ENCODE results near the gene TMEM117.
"Not testable (repeated sequence)": the region's sequence is repeated elsewhere in the genome, so short reads cannot be mapped to it uniquely, and the experiment has no call there.

The TMEM117 gene

DNA sequence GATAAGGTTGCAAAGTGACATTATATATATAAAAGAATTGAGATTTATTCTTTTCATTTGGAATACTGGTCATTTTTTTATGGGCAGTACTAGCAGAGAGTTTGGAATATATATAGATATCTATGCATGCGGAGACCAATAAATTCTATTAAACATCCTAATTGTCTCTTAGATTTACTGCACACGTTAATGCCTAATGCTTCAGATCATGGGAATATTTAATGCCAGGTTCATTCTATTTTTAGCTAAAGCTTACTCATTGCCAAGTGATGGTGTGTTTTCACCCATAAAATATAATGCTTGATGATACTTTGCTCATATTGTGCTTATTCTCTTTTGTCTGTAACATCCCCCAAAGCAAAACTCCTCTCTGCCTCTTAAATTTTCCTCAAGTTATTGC is 264.4 kb downstream of the TMEM117 start:
- no peak for DNase-seq (ENCODE audit: low spot score)

DNA sequence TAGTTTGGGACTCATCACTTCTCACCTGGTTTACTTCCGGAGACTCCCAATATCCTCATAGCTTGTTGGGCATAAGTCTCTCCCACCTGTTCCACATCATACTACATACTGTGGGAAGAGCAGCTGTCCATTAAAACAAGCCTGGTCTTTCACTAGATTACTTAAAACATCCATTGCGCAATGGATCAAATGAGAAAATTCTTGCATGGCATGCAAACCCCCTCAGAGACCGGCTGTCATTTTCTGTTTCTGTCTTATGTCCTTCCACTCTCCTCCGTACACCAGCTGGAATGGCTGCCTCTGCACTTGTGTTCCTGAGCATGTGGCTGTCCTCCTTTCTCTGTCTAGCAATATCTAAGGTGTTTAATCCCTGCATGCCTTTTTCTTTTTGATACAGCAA is 265.6 kb downstream of the TMEM117 start:
- DNase-seq (ENCODE audit: low spot score) = no peak

GRCh38 chr12:44114906-44115305 is 279.0 kb downstream of the TMEM117 start:
- no peak for DNase-seq (ENCODE audit: low spot score)

- no peak for DNase-seq (ENCODE audit: low spot score)
Measured at GRCh38 chr12:44117337-44117736, 281.5 kb downstream of the TMEM117 start.

GRCh38 chr12:44118946-44119345 is 283.1 kb downstream of the TMEM117 start:
- DNase-seq (ENCODE audit: low spot score) = no peak

DNA sequence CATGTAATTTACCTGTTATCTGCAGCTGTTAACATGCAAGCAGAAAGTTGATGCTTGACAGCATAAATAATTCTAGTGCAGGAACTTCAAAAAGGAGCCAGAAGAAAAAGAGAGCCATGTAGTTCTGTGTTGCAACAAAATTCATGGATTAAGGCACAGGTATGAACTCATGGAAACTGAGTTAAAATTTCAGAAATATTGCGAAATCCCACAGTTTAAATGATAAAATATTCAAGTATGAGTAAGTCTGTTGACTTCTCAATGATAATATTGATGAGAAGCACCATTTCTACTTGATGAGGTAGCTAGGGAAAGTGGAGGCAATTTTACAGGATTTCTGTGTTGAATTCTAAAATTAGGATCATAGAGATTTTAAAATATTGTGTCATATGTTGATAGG is 290.9 kb downstream of the TMEM117 start:
- no peak for DNase-seq (ENCODE audit: low spot score)

- peak; percentile 19 for DNase-seq (ENCODE audit: low spot score)
Measured at GRCh38 chr12:44127966-44128710, 292.3 kb downstream of the TMEM117 start.

DNA sequence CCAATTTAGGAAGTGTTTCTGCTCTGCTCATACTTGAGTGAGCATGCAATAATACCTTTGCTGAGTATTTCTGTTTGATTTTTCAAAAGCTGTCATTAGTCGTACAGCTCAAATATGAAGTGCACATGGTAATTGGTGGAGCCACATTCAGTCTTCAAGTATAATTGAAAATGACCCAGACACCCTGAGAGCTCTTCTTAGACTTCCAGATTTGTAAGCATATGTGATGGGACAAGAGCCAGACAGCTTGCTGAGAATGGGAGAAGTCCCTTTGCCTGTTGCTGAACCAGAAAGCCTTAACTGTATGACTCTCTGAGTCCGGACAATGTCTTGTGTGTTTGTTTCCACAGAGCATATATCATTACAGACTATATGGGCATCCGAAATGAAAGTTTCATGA is 307.3 kb downstream of the TMEM117 start:
- DNase-seq (ENCODE audit: low spot score) = peak; percentile 12

DNA sequence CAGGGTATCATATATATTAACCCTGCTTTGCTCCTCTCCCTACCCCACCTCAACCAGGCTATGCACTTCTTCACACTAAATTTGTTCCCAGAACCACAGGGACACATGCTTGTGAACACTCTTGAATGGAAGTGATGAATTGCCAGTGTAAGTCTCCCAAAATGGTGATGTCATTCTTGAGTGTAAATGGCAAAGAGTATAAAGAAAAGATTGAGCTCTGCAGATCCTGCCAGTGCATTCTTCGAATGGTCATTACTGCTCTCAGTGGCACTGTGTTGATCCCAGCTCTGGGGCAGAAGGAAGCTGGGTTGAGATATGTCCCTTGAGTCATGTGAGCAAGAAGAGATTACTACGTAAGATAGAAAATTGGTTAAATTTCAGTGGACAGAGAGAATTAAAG is 313.1 kb downstream of the TMEM117 start:
- DNase-seq (ENCODE audit: low spot score) = no peak

GRCh38 chr12:44154128-44154527 is 318.2 kb downstream of the TMEM117 start:
- DNase-seq (ENCODE audit: low spot score) = no peak

GRCh38 chr12:44155358-44155757 is 319.5 kb downstream of the TMEM117 start:
- no peak for DNase-seq (ENCODE audit: low spot score)

DNA sequence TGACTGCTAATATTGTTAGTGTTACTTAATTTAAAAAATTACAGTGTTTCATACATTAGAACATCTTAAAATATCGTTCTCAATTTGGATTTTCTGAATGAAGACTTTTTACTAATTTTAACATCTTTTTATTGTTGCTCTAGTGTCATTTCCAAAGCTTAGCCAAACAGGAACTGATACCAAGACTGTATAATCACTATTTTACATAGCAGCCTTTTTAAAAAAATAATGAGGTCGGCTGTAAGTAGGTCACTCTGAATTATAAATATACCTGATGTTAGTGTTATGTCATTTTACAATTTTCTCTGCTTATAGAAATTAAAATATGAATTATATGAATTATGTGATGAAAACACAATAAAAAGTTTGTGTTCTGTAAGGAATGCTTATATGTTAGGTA is 321.5 kb downstream of the TMEM117 start:
- no peak for DNase-seq (ENCODE audit: low spot score)

- no peak for DNase-seq (ENCODE audit: low spot score)
Measured at GRCh38 chr12:44158746-44159145, 322.9 kb downstream of the TMEM117 start.

- no peak for DNase-seq (ENCODE audit: low spot score)
Measured at GRCh38 chr12:44159216-44159615, 323.3 kb downstream of the TMEM117 start.

GRCh38 chr12:44159862-44160261 is 324.0 kb downstream of the TMEM117 start:
- no peak for DNase-seq (ENCODE audit: low spot score)

GRCh38 chr12:44162961-44163360 is 327.1 kb downstream of the TMEM117 start:
- DNase-seq (ENCODE audit: low spot score) = no peak

DNA sequence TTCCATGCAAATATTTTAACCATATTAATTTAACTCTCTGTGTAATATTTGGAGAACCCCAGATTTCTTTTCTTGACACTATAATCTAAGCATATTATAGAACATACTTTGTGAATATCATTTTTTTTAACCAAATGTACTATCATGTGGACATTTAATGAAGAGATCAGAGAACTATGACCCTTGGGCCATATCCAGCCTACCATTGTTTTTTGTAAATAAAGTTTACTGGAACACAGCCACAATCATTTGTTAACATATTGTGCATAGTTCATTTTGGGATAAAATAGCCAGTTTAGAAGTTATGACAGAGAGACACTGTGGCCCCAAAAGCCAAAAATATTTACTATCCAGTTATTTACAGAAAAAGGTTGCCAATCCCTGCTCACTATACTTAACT is 338.2 kb downstream of the TMEM117 start:
- no peak for DNase-seq (ENCODE audit: low spot score)

DNA sequence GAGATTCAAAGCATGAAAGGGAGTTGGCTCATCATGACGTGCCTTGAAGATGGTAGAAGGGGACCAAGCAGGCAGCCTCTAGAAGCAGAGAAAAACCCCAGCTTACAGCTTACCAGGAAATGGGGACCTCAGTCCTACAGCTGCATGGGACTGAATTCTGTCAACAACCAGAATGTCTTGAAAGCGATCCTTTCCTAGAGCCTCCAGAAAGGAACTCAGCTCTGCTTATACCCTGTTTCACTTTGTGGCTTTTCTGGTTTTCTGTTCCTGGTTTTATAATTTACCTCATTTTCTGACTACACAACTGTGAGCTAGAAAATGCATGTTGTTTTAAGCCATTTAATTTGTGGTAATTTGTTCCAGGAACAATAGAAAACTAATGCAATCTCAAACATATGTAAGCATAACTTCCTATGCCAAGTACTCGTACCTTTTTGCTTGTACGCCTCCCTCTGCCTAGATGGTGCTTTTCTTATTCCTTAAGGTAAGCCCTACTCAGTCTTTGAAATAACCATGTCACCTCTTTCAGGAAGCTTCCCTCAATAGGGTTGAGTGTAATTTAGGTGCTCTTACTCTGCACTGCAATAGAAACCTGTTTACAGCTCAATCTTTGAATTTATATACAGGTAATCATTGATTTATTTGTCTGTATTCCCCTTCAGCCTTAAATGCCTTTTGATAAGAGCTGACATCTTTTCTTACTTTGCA is 348.8 kb downstream of the TMEM117 start:
- DNase-seq (ENCODE audit: low spot score) = no peak

GRCh38 chr12:44193281-44193680 is 357.4 kb downstream of the TMEM117 start:
- DNase-seq (ENCODE audit: low spot score) = no peak

GRCh38 chr12:44195719-44196118 is 359.8 kb downstream of the TMEM117 start:
- not testable (repeated sequence) for DNase-seq (ENCODE audit: low spot score)

GRCh38 chr12:44206045-44206444 is 370.2 kb downstream of the TMEM117 start:
- no peak for DNase-seq (ENCODE audit: low spot score)

DNA sequence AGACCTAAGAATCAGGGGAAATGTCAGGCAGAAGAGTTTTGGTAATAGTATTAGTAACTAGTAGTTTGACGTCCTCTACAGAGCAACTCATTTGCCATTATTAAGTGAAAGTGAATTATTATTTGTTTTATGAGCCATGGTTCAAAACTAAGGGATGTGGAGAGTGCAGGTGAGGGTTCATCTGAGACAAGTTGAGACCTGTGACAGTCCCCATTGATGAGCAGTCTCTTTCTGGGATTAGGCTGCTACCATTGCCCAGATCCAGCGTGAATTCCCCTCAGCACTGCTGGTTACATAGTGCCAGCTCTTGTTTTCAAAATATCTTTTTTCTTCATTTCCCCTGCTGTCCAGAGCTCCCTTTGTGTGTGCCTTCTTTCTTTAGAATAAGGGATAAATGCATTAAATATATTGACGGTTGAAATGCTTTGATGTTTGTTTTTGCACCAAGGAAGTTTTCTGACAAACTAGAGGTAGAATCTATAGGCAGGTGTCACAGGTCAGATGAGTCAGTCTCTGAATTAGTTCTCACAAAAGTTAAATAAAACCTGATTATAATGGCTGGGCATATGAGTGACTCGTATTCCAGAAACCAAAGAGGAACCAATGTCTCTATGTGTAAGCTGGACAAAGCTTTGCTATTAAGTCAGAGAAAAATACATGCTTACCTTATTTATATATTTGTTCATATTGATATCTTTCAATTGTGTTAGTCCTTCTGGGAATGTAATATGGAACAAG is 381.4 kb downstream of the TMEM117 start:
- no peak for DNase-seq (ENCODE audit: low spot score)

DNA sequence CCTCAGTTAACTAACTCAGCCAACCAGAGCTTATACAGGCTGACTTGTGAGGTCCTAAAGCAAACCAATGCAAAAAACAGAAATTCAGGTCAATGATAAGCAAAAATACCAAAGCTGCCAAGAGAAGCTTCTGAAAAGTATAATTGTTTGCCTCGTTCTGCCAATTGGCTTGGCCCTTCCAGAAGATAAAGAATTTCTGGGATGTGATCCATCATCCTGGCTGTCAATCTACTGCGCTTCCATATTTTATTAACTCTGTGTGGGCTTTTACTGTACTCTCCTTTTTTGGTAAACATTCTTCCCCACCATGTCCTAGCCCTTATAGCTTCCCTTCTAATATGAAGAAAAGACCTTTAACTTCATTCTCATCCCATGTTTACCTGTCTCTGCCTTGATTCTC is 387.9 kb downstream of the TMEM117 start:
- DNase-seq (ENCODE audit: low spot score) = no peak

All from pons (tissue), 1 donor.